ENCODE results near the gene DKK1. TPM values are rescaled to one million over a fixed set of nuclear protein-coding genes. Genes with fewer than 3 reads are reported as not detected.

The DKK1 gene
- total and polyA plus RNA-seq, 4 donors, result 1.2 to 9.2 (median 4.4) TPM

DNA sequence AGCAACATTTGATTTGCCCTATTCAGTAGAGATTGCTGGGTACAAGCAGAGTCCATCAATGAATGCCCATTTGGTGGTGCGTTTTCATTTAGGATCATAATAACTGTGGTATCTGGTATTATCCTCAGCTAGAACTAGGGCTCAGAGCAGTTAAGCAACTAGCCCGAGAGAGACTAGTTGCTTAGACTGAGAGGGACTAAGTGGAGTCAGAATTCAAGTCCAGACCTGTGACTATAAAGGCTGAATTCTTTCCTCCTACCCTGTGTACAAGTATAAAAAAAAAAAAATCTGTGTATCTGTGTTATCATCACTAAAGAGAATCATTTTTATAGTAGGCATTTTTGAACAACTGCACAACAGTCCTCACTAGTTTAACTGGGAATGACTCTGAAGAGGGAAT, 45.3 kb upstream of the DKK1 start:
- no peak overlapping the region for H3K27ac ChIP-seq (ENCODE audit: low read depth in 1 of 2, low read length in 1 of 2)
- WGBS, 2 donors, result 93 to 94% methylated on average over 2 of the region's 2 CpGs
- H3K4me3 ChIP-seq, result no peak overlapping the region
- H3K4me1 ChIP-seq (ENCODE audit: control insufficient read depth in 5 of 5, insufficient read depth in 5 of 5, low read length in 5 of 5), result no peaks in the 10 kb centered on the region
- H3K9me3 ChIP-seq (ENCODE audit: control insufficient read depth in 4 of 4, insufficient read depth in 3 of 4, low read length in 3 of 4), result no peaks in the 10 kb centered on the region
- ATAC-seq (ENCODE audit: insufficient read depth, low FRiP score) (no peak), DNase-seq (no peak)
- no peak overlapping the region for H3K9ac ChIP-seq (ENCODE audit: insufficient read depth in 1 of 2, low read length in 2 of 2)
- H3K27me3 ChIP-seq (ENCODE audit: control insufficient read depth in 3 of 3, insufficient read depth in 3 of 3, low read length in 2 of 3), result no peaks in the 10 kb centered on the region
- peaks cover 0 to 2% (median 0%) of the 10 kb centered on the region in 4 donors for H3K36me3 ChIP-seq (ENCODE audit: control insufficient read depth in 4 of 4, insufficient read depth in 4 of 4, low read length in 4 of 4)
- TF ChIP-seq, protein P1, sequence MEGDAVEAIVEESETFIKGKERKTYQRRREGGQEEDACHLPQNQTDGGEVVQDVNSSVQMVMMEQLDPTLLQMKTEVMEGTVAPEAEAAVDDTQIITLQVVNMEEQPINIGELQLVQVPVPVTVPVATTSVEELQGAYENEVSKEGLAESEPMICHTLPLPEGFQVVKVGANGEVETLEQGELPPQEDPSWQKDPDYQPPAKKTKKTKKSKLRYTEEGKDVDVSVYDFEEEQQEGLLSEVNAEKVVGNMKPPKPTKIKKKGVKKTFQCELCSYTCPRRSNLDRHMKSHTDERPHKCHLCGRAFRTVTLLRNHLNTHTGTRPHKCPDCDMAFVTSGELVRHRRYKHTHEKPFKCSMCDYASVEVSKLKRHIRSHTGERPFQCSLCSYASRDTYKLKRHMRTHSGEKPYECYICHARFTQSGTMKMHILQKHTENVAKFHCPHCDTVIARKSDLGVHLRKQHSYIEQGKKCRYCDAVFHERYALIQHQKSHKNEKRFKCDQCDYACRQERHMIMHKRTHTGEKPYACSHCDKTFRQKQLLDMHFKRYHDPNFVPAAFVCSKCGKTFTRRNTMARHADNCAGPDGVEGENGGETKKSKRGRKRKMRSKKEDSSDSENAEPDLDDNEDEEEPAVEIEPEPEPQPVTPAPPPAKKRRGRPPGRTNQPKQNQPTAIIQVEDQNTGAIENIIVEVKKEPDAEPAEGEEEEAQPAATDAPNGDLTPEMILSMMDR (IDR thresholded peaks at IDR 0.05; ENCODE audit: control extremely low read depth, extremely low read depth), result no peak

DNA sequence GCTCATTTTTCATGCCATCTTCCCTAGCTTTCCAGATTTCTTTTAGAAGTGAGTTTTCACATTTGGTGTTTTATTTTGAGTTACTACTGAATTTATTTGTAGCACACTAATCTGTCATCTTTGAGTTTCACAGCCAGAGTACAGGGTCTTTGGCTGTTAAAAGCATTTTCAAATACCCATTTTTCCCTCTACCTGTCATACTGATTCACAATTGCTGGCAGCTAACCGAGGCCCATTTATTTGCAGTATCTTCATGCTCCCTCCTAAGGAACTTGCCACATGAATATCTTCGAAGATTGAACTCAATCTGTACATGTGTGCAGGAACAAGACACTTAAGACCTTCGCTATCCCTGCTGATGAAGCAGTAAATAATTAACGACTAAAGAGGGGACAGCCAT, 44.8 kb upstream of the DKK1 start:
- no peak overlapping the region for H3K9ac ChIP-seq (ENCODE audit: insufficient read depth in 1 of 2, low read length in 2 of 2)
- no peaks in the 10 kb centered on the region for H3K4me1 ChIP-seq (ENCODE audit: control insufficient read depth in 5 of 5, insufficient read depth in 5 of 5, low read length in 5 of 5)
- no peak overlapping the region for H3K27ac ChIP-seq (ENCODE audit: low read depth in 1 of 2, low read length in 1 of 2)
- H3K36me3 ChIP-seq (ENCODE audit: control insufficient read depth in 4 of 4, insufficient read depth in 4 of 4, low read length in 4 of 4), result peaks cover 0 to 2% (median 0%) of the 10 kb centered on the region in 4 donors
- no peak overlapping the region for H3K4me3 ChIP-seq
- TF ChIP-seq, protein P1 (IDR thresholded peaks at IDR 0.05; ENCODE audit: control extremely low read depth, extremely low read depth), result no peak
- no peaks in the 10 kb centered on the region for H3K27me3 ChIP-seq (ENCODE audit: control insufficient read depth in 3 of 3, insufficient read depth in 3 of 3, low read length in 2 of 3)
- H3K9me3 ChIP-seq (ENCODE audit: control insufficient read depth in 4 of 4, insufficient read depth in 3 of 4, low read length in 3 of 4), result no peaks in the 10 kb centered on the region
- no peak for ATAC-seq (ENCODE audit: insufficient read depth, low FRiP score)
- 70 to 85% methylated on average over 4 of the region's 4 CpGs for WGBS, 2 donors
- no peak for DNase-seq

DNA sequence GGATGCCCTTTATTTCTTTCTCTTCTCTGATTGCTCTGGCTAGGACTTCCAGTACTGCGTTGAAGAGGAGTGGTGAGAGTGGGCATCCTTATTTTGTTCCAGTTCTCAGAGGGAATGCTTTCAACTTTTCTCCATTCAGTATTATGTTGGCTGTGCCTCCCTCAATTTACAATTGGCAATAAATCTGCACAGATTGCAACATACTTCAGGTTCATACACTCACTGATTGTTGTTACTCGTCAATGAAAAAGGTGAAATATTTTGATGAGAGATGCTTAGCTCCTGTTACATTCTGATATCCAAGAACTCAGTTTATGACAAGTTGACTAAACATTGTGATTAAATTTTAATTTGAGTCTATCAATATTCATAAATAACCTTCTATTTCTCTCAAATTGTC, 37.9 kb upstream of the DKK1 start:
- TF ChIP-seq, protein P1 (IDR thresholded peaks at IDR 0.05; ENCODE audit: control extremely low read depth, extremely low read depth), result no peak
- peaks cover 0 to 2% (median 0%) of the 10 kb centered on the region in 4 donors for H3K36me3 ChIP-seq (ENCODE audit: control insufficient read depth in 4 of 4, insufficient read depth in 4 of 4, low read length in 4 of 4)
- H3K9me3 ChIP-seq (ENCODE audit: control insufficient read depth in 4 of 4, insufficient read depth in 3 of 4, low read length in 3 of 4), result peaks cover 0 to 3% (median under 1%) of the 10 kb centered on the region in 4 donors
- DNase-seq (no peak), ATAC-seq (ENCODE audit: insufficient read depth, low FRiP score) (no peak)
- no peaks in the 10 kb centered on the region for H3K27me3 ChIP-seq (ENCODE audit: control insufficient read depth in 3 of 3, insufficient read depth in 3 of 3, low read length in 2 of 3)
- WGBS, 2 donors, result 92 to 94% methylated on average over 2 of the region's 2 CpGs
- no peak overlapping the region for H3K4me3 ChIP-seq
- peaks cover 0 to 6% (median 0%) of the 10 kb centered on the region in 5 donors for H3K4me1 ChIP-seq (ENCODE audit: control insufficient read depth in 5 of 5, insufficient read depth in 5 of 5, low read length in 5 of 5)
- no peak overlapping the region for H3K9ac ChIP-seq (ENCODE audit: insufficient read depth in 1 of 2, low read length in 2 of 2)
- H3K27ac ChIP-seq (ENCODE audit: low read depth in 1 of 2, low read length in 1 of 2), result no peak overlapping the region

DNA sequence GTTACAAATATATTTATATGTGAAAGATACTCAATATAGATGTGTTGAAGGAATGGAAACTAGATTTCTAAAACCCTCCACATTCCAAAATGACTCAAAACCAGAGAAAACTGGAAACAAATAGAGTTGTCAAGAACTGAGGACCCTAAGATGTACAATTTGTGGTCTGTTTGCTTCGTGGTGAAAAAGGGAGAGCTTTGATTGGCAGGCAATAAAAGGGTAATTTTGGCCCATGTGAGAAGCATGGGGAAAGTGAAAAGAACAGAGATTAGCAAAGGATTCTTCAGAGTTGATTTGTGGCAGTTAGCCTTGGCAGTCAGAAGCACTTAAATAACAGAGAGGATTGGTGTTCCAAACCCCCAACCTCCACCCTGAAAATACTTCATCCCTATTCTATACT, 37.1 kb upstream of the DKK1 start:
- ATAC-seq (ENCODE audit: insufficient read depth, low FRiP score) (no peak), DNase-seq (no peak)
- no peaks in the 10 kb centered on the region for H3K36me3 ChIP-seq (ENCODE audit: control insufficient read depth in 4 of 4, insufficient read depth in 4 of 4, low read length in 4 of 4)
- no peaks in the 10 kb centered on the region for H3K27me3 ChIP-seq (ENCODE audit: control insufficient read depth in 3 of 3, insufficient read depth in 3 of 3, low read length in 2 of 3)
- peaks cover 0 to 7% (median 0%) of the 10 kb centered on the region in 5 donors for H3K4me1 ChIP-seq (ENCODE audit: control insufficient read depth in 5 of 5, insufficient read depth in 5 of 5, low read length in 5 of 5)
- H3K9me3 ChIP-seq (ENCODE audit: control insufficient read depth in 4 of 4, insufficient read depth in 3 of 4, low read length in 3 of 4), result peaks cover 0 to 3% (median under 1%) of the 10 kb centered on the region in 4 donors
- no peak overlapping the region for H3K4me3 ChIP-seq
- no peak overlapping the region for H3K9ac ChIP-seq (ENCODE audit: insufficient read depth in 1 of 2, low read length in 2 of 2)
- 50 to 64% methylated on average over 1 of the region's 1 CpG for WGBS, 2 donors
- TF ChIP-seq, protein P1 (IDR thresholded peaks at IDR 0.05; ENCODE audit: control extremely low read depth, extremely low read depth), result no peak
- no peak overlapping the region for H3K27ac ChIP-seq (ENCODE audit: low read depth in 1 of 2, low read length in 1 of 2)

Data from lung (tissue), 12 donors.